ENCODE measurements around the gene ALG14.
A peak's percentile ranks its signal among the peaks of the same experiment; 100 is the strongest.

Gene ALG14

GRCh38 chr1:94979656-94980581 lies 92.8 kb downstream of the ALG14 start:
- DNase-seq: no peak

GRCh38 chr1:94979131-94979530 lies 93.6 kb downstream of the ALG14 start:
- DNase-seq: no peak

- no peak for DNase-seq
These were observed 94.3 kb downstream of the ALG14 start for GRCh38 chr1:94978401-94978800.

GRCh38 chr1:94976971-94977548 lies 95.7 kb downstream of the ALG14 start:
- DNase-seq: no peak

- no peak for DNase-seq
These were observed 97.9 kb downstream of the ALG14 start for GRCh38 chr1:94974824-94975223.

- no peak for DNase-seq
These were observed 98.5 kb downstream of the ALG14 start for GRCh38 chr1:94974241-94974640.

- DNase-seq: no peak
These were observed 99.3 kb downstream of the ALG14 start for GRCh38 chr1:94973309-94973922.

GRCh38 chr1:94971491-94971924 lies 101.2 kb downstream of the ALG14 start:
- no peak for DNase-seq

- no peak for DNase-seq
These were observed 102.0 kb downstream of the ALG14 start for GRCh38 chr1:94970783-94971182.

GRCh38 chr1:94969137-94969536 lies 103.6 kb downstream of the ALG14 start:
- DNase-seq: no peak

GRCh38 chr1:94966033-94966432 lies 106.7 kb downstream of the ALG14 start:
- DNase-seq: no peak

GRCh38 chr1:94963864-94964263 lies 108.9 kb downstream of the ALG14 start:
- no peak for DNase-seq

GRCh38 chr1:94962409-94963265 lies 110.1 kb downstream of the ALG14 start:
- peak in 2 of 6 experiments; percentile 25 to 39 for DNase-seq

GRCh38 chr1:94961988-94962387 lies 110.8 kb downstream of the ALG14 start:
- DNase-seq: no peak

GRCh38 chr1:94961582-94961981 lies 111.2 kb downstream of the ALG14 start:
- no peak for DNase-seq

- DNase-seq: no peak
These were observed 114.7 kb downstream of the ALG14 start for GRCh38 chr1:94958081-94958480.

GRCh38 chr1:94955767-94956632 lies 116.8 kb downstream of the ALG14 start:
- no peak for DNase-seq

GRCh38 chr1:94954263-94955220 lies 118.2 kb downstream of the ALG14 start:
- no peak for DNase-seq

- no peak for DNase-seq
These were observed 119.0 kb downstream of the ALG14 start for GRCh38 chr1:94953746-94954145.

- no peak for DNase-seq
These were observed 119.6 kb downstream of the ALG14 start for GRCh38 chr1:94953107-94953506.

- DNase-seq: no peak
These were observed 120.2 kb downstream of the ALG14 start for GRCh38 chr1:94952539-94952938.
